Transverse colon (tissue), 4 donors: ENCODE data around the gene PKD2. TPM values are rescaled to one million over a fixed set of nuclear protein-coding genes. Genes with fewer than 3 reads are reported as not detected.

Source experiments
- DNase-seq: peaks from one replicate; pipeline ENCODE4 v3.0.0-alpha.2; 2019
- H3K27ac ChIP-seq, 4 donors: fragments of 200-600 bp; sonication (generic); 2 replicates each; pipeline ENCODE4 v1.5.1; 2016 to 2018; ENCODE audit warnings: inconsistent platforms in 4 of 4
- H3K27me3 ChIP-seq: fragments of 200-600 bp; sonication (generic); 2 replicates; pipeline ENCODE4 v1.5.1; 2017; ENCODE audit warnings: inconsistent platforms
- H3K36me3 ChIP-seq, 4 donors: fragments of 200-600 bp; sonication (generic); 2 replicates each; pipeline ENCODE4 v1.5.1; 2017 to 2019; ENCODE audit warnings: inconsistent platforms in 4 of 4
- H3K4me1 ChIP-seq, 4 donors: fragments of 200-600 bp; sonication (generic); 2 replicates each; pipeline ENCODE4 v1.5.1; 2017 to 2020; ENCODE audit warnings: inconsistent platforms in 4 of 4
- H3K4me3 ChIP-seq, 4 donors: fragments of 200-600 bp; sonication (generic); 1 replicate in 1 of 4; 2 replicates in 3 of 4; pipeline versions ENCODE4 v1.5.1 to v1.6.1; 2017 to 2019; ENCODE audit warnings: inconsistent platforms in 4 of 4
- H3K9me3 ChIP-seq, 2 donors: fragments of 200-600 bp; sonication (generic); 2 replicates each; pipeline ENCODE4 v1.5.1; 2017 to 2019; ENCODE audit warnings: inconsistent platforms in 2 of 2
- CTCF ChIP-seq, 5 experiments: fragments of 200-600 bp in 3 of 5; fragments of 450-650 bp in 2 of 5; sonication (generic) in 3 of 5; IDR thresholded peaks; 1 replicate in 2 of 5; 2 replicates in 3 of 5; pipeline ENCODE4 v1.5.1; 2016 to 2017; ENCODE audit warnings: antibody characterized with exemption in 5 of 5, inconsistent platforms in 3 of 5, mild to moderate bottlenecking in 2 of 5, moderate library complexity in 1 of 5
- EP300 ChIP-seq: sonication (generic); formaldehyde crosslinking; IDR thresholded peaks from one replicate; pipeline ENCODE4 v1.6.1; 2017; ENCODE audit warnings: antibody characterized with exemption, low read depth
- POLR2A ChIP-seq: fragments of 450-650 bp; IDR thresholded peaks from one replicate; pipeline ENCODE4 v1.6.1; 2016; ENCODE audit warnings: antibody characterized with exemption, mild to moderate bottlenecking, moderate library complexity
- POLR2AphosphoS5 ChIP-seq, 3 donors: sonication (generic); formaldehyde crosslinking; IDR thresholded peaks; one replicate each; pipeline ENCODE4 v1.6.1; 2016; ENCODE audit warnings: antibody characterized with exemption in 3 of 3
- WGBS, 2 donors: methylation state at CpG; one replicate each; pipeline ENCODE4 v1.1.5; 2018; ENCODE audit warnings: low coverage in 1 of 2; 5-methylcytosine and 5-hydroxymethylcytosine counted together
- in situ Hi-C, 4 donors: fragments of 200-750 bp; cut with MboI; loops; one replicate each; pipeline versions ENCODE4 v1.15.0 to v1.15.1; 2017; ENCODE audit warnings: low sequenced_read_pairs in 3 of 4, low pct_ligation_motif_present in 1 of 4, low pct_unique_long_range_greater_than_20kb in 1 of 4
- intact Hi-C: fragments of 100-400 bp; cut with DNase I; formaldehyde crosslinking; loops from one replicate; pipeline ENCODE4 v1.15.1; 2023; ENCODE audit warnings: low total_unique reads
- total RNA-seq, 4 donors: library from RNA; depleted of rRNA; stranded (reverse); fragments of >200 nt; gene quantifications; one replicate each; pipeline ENCODE4 v1.1.0, GENCODE V29; 2016

Gene PKD2
- total RNA-seq, 4 donors from 2014 or later, result 15.7 to 48.0 (median 21.5) TPM

- TF ChIP-seq POLR2AphosphoS5 (IDR thresholded peaks at IDR 0.05), result no peak
- no peak for TF ChIP-seq CTCF (IDR thresholded peaks at IDR 0.05)
- TF ChIP-seq EP300, result no peak
- no peak for TF ChIP-seq POLR2A
- H3K4me3 ChIP-seq, result no peak overlapping the region
- no peaks in the 10 kb centered on the region for H3K27me3 ChIP-seq
- H3K4me1 ChIP-seq, result no peaks in the 10 kb centered on the region
- WGBS, 2 donors, result 72 to 89% methylated on average over 2 to 4 of the region's 4 CpGs
- H3K36me3 ChIP-seq, result peaks cover 0 to 25% (median 6%) of the 10 kb centered on the region in 4 donors
- H3K27ac ChIP-seq, result no peak overlapping the region
- H3K9me3 ChIP-seq, result no peaks in the 10 kb centered on the region
- intact Hi-C loops, result no loop called here
- no peak for DNase-seq
- in situ Hi-C loops, result loop anchor here (10.0 to 25.0 kb wide), 4 partner anchors 177 to 477 kb away; partner anchors contain the start of genes HERC6 (in 1 of the 4) and PYURF (in 1 of the 4)
Measured at GRCh38 chr4:88037936-88038335, 30.5 kb downstream of the PKD2 start.

GRCh38 chr4:88040707-88041106, 33.3 kb downstream of the PKD2 start:
- no peak overlapping the region for H3K4me3 ChIP-seq
- no peaks in the 10 kb centered on the region for H3K9me3 ChIP-seq
- no peak overlapping the region for H3K27ac ChIP-seq
- TF ChIP-seq POLR2A, result no peak
- intact Hi-C loops (no loop called here), in situ Hi-C loops (loop anchor here in 2 of 4 donors (25.0 kb wide), 2 partner anchors 347 to 472 kb away; partner anchors contain the start of genes HERC6 (in 1 of the 2) and PYURF (in 1 of the 2))
- H3K36me3 ChIP-seq, result peaks cover 0 to 37% (median 6%) of the 10 kb centered on the region in 4 donors
- no peaks in the 10 kb centered on the region for H3K27me3 ChIP-seq
- WGBS, 2 donors, result 93% methylated on average over 3 of the region's 3 CpGs
- H3K4me1 ChIP-seq, result peaks cover 0 to 3% (median 0%) of the 10 kb centered on the region in 4 donors
- no peak for DNase-seq

DNA sequence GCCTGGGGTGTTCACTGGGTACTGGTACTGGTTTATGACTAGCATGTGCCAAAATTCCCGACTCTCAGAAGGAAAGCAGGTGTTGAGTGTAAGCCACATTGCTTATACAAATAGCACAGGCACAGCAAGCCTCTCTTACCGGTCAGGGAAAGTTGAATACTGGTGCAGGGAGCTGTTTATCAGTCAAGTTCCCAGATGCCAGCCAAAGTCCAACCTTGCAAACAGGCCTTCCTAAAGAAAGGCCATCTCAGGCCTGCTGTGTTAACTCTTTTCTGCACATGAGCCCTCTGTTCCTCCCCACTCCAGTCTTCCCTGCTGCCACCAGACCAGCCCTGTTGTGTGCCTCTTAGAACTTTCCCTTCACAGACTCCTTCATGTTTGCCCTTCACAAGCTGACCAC, 34.2 kb downstream of the PKD2 start:
- intact Hi-C loops, result no loop called here
- Histone ChIP-seq H3K4me1 (peaks cover 0 to 3% (median 0%) of the 10 kb centered on the region in 4 donors), H3K27me3 (no peaks in the 10 kb centered on the region), H3K4me3 (no peak overlapping the region), H3K9me3 (no peaks in the 10 kb centered on the region), H3K27ac (no peak overlapping the region), H3K36me3 (peaks cover 0 to 30% (median 6%) of the 10 kb centered on the region in 4 donors)
- in situ Hi-C loops, result loop anchor here in 2 of 4 donors (25.0 kb wide), 2 partner anchors 346 to 471 kb away; partner anchors contain the start of genes HERC6 (in 1 of the 2) and PYURF (in 1 of the 2)
- 20% methylated on average over 2 of the region's 2 CpGs; no CpG with 5 or more reads in 1 of the 2 donors for WGBS, 2 donors
- no peak for DNase-seq
- TF ChIP-seq CTCF (IDR thresholded peaks at IDR 0.05) (no peak), POLR2A (no peak), POLR2AphosphoS5 (IDR thresholded peaks at IDR 0.05) (no peak), EP300 (no peak)

DNA sequence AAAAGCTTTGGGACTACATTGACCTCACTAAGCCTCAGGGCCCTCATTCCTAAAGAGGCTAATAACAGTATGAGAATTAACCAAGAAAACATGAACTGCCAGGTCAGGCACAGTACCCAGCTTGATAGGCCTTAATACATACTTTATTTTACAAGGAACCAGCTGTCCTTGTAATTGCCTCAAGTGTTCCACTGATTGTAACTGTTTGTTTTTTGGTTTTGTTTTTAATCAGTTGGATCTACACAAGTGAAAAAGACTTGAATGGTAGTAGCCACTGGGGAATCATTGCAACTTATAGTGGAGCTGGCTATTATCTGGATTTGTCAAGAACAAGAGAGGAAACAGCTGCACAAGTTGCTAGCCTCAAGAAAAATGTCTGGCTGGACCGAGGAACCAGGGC, 35.6 kb downstream of the PKD2 start:
- DNase-seq, result no peak
- no peak for TF ChIP-seq POLR2AphosphoS5 (IDR thresholded peaks at IDR 0.05)
- no peak for TF ChIP-seq POLR2A
- no peak for TF ChIP-seq CTCF (IDR thresholded peaks at IDR 0.05)
- no peak for TF ChIP-seq EP300
- H3K4me1 ChIP-seq, result peaks cover 0 to 3% (median 0%) of the 10 kb centered on the region in 4 donors
- intact Hi-C loops (no loop called here), in situ Hi-C loops (loop anchor here in 2 of 4 donors (25.0 kb wide), 2 partner anchors 344 to 469 kb away; partner anchors contain the start of genes HERC6 (in 1 of the 2) and PYURF (in 1 of the 2))
- no peaks in the 10 kb centered on the region for H3K27me3 ChIP-seq
- no peaks in the 10 kb centered on the region for H3K9me3 ChIP-seq
- H3K4me3 ChIP-seq, result no peak overlapping the region
- H3K36me3 ChIP-seq, result peaks cover 0 to 36% (median 5%) of the 10 kb centered on the region in 4 donors
- 79% methylated on average over 1 of the region's 1 CpG; no CpG with 5 or more reads in 1 of the 2 donors for WGBS, 2 donors
- H3K27ac ChIP-seq, result no peak overlapping the region
